NCI-H524 treated with DMSO at 0.1 percent for 48 hours (cell line): ENCODE results near the gene ATAD5.
"Not testable (repeated sequence)": the region's sequence is repeated elsewhere in the genome, so short reads cannot be mapped to it uniquely, and the experiment has no call there.

Experiments
- DNase-seq: peaks from one replicate; lab custom pipeline; 2025; lab: John Stamatoyannopoulos, UW

Gene ATAD5, protein sequence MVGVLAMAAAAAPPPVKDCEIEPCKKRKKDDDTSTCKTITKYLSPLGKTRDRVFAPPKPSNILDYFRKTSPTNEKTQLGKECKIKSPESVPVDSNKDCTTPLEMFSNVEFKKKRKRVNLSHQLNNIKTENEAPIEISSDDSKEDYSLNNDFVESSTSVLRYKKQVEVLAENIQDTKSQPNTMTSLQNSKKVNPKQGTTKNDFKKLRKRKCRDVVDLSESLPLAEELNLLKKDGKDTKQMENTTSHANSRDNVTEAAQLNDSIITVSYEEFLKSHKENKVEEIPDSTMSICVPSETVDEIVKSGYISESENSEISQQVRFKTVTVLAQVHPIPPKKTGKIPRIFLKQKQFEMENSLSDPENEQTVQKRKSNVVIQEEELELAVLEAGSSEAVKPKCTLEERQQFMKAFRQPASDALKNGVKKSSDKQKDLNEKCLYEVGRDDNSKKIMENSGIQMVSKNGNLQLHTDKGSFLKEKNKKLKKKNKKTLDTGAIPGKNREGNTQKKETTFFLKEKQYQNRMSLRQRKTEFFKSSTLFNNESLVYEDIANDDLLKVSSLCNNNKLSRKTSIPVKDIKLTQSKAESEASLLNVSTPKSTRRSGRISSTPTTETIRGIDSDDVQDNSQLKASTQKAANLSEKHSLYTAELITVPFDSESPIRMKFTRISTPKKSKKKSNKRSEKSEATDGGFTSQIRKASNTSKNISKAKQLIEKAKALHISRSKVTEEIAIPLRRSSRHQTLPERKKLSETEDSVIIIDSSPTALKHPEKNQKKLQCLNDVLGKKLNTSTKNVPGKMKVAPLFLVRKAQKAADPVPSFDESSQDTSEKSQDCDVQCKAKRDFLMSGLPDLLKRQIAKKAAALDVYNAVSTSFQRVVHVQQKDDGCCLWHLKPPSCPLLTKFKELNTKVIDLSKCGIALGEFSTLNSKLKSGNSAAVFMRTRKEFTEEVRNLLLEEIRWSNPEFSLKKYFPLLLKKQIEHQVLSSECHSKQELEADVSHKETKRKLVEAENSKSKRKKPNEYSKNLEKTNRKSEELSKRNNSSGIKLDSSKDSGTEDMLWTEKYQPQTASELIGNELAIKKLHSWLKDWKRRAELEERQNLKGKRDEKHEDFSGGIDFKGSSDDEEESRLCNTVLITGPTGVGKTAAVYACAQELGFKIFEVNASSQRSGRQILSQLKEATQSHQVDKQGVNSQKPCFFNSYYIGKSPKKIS (N-terminal part only)

DNA sequence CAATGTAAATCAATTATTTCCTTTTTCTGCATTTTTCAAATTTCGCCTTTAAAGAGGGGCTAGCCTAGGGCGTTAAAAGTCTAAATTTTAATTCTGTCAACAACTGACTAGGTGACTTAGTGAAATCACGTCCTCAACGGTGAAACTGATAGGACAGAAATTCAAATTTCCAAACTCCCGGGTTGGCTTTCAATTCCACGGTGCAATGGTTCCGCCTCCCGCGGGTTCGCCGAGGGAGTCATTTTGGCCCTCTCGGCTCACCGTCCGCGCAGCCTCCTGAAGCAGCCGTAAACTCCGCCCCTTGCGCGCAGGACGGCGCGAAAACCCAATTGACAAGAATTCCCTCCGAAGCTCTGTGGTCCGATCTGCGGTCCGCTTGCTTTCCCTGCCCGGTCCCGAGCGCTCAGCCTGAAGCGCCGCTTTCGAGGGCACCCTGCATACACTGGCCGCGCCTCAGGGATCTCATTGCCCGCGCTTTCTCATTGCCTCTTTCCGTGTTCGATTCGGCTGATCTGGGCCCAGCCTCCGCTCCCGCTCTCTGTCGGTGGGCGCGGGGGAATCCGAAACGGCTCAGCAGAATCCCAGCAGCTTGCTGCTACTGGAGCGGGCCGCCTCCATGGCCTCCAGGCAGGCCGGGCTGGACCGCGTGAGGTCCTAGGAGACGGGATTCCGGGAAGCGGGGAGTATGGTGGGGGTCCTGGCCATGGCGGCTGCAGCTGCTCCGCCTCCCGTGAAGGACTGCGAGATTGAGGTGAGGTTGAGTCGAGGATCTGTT is at the start of gene ATAD5:
TSS of gene ATAD5 (plus strand) at position 304 of the 775 bp plus-strand sequence. CDS start at position 686, 382 bp downstream.
- DNase-seq: peak; percentile 78

DNA sequence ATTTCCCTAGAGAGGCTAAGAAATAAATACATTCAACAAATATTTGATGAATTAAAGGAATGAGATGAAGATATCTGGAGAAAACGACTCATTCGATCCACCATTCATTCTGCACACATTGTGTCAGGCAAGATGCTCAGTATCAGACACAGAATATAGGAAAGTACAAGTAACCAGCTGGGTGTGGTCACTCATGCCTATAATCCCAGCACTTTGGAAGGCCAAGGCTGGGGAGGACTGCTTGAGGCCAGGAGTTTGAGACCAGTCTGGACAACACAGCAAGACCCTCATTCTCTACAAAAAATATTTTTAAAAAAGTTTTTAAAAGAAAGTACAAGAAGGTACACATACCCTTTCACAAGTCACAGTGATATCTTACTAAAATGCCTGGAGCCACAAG is 49.6 kb upstream of the ATAD5 start:
- DNase-seq: no peak

DNA sequence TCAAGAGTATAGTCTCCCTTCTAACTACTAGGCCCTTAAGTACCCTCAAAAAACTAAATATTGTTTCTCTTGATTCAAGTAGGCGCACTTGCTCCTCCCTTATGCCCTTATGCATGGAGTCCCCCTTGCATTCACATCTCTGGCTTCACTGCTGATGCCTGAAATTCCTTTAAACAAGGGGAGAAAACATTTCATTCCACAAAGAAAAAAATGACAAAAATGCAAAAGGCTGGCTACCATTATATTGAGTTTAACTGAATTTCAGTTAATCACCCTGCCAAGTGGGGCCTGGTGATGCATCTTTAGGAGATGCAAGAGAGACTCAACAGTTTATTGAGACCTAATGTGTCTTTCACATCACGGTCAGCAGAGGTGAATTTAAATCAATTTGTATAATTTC is 42.8 kb upstream of the ATAD5 start:
- no peak for DNase-seq

DNA sequence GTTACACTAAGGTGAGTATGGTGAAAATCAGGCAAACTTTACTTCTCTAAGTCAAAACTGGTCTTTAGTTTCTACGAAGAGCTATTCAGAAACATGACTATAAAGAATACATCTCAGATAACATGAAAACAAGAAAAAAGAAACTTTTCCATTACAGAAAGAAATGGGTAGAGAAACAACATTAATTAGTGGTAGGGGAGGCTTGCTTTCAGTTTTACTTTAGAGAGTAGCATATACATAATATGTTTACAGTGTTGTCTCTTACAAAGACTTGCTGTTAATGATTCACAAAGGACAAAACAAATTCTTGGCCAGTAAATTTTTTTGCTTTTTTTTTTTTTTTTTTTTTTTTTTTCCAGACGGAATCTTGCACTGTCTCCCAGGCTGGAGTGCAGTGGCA is 41.5 kb upstream of the ATAD5 start:
- DNase-seq: no peak

DNA sequence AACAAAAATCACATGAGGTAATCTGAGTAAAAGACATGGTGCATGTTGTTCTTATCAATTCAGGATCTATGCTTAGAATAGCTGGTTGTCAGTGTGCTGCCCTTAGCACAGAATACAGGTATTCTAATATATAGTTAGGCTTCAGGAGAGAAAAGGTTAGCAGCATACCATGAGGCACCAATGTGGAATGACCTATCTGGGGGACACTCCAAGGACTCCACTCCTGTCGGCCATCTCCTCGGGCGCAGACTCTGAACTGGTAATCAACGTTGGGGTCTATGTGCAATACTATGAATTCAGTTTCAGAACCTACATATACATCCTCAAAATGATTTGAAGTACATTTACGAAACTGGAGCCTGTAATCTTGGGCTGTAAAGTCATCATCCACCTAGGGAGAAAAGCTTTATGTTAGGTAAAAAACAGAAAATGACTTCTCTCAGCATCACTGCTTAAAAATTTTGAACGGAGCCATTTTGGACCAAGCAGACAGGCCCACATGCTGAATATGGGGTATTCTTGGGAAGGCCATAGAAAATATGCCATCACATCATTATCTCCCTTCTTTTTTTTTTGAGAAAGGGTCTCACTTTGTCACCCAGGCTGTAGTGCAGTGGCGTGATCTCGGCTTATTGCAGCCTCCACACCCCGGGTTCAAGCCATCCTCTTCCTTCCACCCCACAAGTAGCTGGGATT is 38.3 kb upstream of the ATAD5 start:
- no peak for DNase-seq

DNA sequence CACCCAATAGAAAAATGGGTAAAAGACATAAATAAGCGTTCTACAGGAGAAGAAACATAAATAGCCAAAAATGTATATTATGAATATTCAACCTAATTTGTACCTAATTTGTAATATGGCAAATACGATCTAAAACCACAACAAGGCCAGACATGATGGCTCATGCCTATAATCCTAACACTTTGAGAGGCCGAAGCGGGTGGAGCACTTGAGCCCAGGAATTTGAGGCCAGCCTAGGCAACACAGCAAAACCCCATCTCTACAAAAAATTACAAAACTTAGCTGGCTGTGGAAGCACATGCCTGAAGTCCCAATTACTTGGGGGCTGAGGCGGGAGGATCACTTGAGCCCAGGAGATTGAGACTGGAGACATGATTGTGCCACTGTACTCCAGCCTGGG is 37.4 kb upstream of the ATAD5 start:
- no peak for DNase-seq

DNA sequence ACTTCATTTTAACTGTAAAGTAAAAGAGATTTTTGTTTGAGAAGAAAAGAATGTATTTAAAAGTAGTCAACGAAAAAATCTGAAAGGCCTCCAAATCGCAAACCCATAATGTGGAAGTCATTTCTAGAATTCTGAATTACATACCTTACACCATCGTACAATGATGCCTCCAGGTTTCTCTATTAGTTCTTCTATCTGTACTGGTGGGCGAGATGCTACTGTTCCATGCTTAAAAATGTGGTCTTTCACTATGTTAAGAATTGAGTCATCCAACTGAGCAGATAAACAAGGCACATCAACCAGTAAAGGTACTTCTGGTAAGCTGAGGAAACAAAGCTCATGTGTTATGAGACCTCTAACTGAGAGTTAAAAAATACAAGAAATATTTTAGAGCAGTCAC is 35.8 kb upstream of the ATAD5 start:
- no peak for DNase-seq

DNA sequence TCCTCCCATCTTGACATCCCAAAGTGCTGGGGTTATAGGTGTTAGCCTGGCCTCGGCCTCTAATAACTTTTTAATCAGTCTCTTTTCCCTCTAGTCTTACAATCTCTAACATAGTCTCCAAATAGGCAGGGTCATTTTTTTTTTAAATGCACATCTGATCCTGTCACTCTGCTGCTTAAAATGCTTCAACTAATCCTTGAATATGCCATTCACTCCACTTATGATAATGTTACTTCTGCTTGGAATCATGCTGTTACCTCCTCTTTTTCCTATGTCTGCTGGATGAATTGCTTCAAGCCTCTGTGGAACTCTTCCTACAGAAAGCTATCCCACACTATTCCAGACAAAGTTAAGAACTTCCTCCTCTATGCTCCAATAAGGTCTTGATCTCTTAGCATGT is 30.1 kb upstream of the ATAD5 start:
- DNase-seq: no peak

DNA sequence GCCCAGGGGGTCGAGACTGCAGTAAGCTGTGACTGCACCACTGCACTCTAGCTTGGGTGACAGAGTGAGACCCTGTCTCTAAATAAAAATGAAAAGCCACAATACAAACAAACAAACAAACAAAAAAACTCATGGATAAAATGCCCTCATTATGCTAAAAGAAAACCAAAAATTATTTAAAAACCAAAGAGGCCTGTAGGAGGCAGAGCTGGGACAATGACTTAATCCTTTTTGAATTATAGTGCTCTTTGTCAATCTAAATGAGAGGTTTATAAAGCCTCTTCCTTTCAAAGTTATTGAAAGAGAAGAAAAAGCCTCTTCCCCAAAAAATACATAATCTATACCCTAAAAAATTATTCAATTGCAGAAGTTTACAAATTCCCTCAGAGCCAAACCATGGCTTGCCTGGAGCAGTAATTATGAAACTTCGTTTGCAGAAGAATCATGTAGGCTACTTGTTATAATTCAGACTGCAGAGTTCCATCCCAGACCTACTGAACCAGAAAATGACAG is 25.8 kb upstream of the ATAD5 start:
- DNase-seq: no peak

DNA sequence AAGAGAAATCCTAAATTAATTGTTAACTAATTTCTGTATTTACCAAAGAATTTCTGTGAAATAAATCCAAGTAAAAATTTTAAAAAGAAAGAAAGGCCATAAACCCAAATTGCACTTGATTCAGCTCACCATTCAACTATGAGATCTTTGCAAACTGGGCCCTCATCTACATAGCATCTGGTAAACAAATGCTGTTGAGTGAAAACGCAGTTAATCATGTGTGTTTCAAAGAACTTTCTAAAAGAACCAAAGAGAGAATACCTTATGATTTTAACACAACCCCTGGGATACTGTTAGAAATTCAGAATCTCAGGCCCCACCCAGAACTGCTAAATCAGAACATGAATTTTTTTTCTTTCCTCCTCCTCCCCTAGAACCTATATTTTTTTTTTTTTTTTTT is 23.9 kb upstream of the ATAD5 start:
- DNase-seq: no peak

DNA sequence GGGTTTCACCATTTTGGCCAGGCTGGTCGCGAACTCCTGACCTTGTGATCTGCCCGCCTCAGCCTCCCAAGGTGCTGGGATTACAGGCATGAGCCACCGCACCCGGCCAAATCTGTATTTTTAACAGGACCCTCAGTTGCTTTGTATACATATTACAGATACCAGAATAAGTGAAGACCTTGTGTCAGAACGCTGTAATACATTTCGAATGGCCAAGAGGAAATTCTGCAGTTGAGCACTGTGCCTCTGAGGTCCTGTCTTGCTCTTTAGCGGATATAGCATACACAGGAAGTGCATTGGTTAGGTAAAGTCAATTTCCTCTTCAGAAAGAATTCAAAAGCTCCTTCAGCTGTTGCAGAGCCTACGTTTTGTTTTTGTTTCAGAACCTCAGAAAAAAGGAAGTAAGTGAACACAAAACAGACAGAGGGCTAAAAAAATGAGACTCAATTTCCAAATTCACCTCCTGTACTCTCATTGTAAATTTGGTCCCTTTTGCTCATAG is 22.9 kb upstream of the ATAD5 start:
- no peak for DNase-seq

DNA sequence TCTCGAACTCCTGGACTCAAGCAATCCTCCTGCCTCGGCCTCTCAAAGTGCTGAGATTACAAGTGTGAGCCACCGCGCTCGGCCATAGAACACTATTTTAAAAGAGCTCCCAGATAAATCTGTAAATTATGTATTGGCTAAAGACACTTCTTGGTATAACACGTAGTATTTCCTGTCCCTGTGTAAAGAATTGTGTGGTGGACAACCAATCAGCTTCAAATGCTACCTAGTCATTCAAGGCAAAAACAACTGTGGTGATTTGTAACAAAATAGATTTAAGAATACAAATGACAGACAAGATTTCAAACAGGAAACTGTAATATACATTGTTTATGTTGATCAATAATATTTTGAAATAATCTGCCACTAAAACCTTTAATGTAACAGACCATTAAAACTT is 21.9 kb upstream of the ATAD5 start:
- no peak for DNase-seq

DNA sequence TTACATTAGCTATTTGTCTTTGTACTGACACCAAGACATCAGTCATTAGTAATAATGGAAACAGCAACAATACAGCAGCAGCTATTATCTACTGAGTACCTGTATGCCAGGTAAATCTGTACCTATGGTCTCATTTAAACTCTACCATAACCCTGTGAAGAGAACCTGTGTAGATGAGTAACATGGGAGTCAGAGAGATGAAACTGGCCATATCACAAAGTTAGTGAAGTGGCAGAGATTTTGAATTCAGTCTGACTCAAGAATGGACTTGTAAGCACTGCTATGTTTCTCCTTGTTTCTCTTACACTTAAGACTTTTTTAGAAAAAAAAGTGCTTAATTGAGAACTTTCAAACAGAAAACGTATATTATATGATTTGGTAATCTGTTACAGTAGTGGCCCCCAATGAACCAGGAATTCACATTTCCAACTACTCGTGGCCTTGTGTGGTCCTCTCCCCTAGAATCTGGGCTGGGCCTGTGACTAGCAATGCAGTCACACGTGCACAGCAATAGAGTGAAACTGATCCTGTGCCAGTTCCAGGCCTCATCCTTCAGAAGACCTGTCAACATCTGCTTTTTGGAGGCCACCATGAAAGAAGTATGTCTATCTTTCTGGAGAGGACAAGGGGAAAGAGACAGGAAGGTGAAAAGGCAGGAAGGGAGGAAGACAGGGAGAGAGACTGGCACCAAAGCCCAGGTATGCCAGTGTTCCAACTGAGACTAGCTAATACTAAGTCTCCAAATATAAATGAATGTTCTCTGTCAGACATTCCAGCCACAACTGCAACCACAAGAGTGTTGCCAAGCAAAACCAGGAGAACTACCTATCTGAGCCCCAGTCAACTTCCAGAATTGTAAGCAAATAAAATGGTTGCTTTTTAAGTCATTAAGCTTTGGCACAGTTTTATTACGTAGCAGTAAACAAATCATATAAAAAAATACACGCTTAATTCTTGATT is 19.3 kb upstream of the ATAD5 start:
- DNase-seq: no peak

DNA sequence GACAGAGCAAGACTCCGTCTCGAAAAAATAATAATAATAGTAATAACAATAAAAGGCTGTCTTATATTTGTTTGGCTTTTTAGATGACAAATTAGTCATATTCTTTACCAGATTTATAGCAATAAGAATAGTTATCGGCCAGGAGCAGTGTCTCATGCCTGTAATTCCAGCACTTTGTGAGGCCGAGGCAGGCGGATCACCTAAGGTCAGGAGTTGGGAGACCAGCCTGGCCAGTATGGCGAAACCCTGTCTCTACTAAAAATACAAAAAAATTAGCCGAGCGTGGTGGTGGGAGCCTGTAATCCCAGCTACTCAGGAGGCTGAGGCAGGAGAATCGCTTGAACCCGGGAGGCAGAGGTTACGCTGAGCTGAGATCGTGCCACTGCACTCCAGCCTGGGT is 17.5 kb upstream of the ATAD5 start:
- DNase-seq: not testable (repeated sequence)

DNA sequence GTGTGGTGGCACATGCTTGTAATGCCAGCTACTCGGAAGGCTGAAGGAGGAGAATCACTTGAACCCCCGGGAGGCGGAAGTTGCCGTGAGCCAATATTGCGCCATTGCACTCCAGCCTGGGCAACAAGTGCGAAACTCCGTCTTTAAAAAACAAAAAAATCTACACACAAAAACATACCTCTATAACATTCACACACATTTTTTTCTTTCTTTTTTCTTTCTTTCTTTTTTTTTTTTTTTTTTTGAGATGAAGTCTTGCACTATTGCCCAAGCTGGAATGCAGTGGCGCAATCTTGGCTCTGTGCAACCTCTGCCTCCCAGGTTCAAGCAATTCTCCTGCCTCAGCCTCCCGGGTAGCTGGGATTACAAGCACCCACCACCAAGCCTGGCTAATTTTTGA is 16.9 kb upstream of the ATAD5 start:
- not testable (repeated sequence) for DNase-seq

DNA sequence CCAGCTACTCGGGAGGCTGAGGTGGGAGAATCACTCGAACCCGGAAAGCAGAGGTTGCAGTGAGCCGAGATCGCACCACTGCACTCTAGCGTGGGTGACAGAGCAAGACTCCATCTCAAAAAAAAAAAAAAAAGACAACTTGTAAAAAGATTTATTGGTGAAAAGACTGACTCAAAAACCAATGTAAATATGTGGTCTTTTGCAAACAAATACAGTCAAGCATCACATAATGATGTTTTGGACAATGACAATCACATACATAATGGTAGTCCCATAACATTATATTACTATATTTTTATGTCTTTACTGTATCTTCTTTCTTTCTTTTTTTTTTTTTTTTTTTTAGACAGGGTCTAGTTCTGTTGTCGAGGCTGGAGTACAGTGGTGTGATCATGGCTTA is 15.6 kb upstream of the ATAD5 start:
- DNase-seq: no peak

DNA sequence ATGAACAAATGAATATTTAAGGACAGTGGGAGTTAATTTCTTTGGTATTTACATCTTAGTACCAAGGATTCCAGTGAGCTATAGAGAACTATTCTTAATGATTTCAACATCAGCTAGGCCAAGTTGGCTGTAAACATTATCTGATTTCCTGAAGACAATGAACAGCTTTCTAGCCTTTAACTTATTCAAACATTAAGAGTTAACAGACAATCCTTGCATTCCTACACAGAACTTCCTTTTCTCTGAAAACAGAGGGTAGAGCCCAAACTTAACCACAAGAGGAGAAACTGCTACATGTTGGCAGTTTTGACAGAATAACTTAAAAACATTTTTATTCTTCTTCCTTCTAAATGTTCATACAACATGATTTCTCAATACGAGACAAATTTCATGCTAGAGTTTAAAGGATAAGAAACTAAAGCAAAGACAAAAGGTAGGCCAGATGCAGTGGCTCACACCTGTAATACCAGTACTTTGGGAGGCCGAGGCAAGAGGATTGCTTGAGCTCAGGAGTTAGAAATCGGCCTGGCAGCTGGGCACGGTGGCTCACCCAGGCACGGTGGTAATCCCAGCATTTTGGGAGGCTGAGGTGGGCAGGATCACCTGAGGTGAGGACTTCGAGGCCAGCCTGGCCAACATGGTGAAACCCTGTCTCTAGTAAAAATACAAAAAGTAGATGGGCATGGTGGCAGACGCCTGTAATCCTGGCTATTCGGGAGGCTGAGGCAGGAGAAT is 11.6 kb upstream of the ATAD5 start:
- DNase-seq: no peak

DNA sequence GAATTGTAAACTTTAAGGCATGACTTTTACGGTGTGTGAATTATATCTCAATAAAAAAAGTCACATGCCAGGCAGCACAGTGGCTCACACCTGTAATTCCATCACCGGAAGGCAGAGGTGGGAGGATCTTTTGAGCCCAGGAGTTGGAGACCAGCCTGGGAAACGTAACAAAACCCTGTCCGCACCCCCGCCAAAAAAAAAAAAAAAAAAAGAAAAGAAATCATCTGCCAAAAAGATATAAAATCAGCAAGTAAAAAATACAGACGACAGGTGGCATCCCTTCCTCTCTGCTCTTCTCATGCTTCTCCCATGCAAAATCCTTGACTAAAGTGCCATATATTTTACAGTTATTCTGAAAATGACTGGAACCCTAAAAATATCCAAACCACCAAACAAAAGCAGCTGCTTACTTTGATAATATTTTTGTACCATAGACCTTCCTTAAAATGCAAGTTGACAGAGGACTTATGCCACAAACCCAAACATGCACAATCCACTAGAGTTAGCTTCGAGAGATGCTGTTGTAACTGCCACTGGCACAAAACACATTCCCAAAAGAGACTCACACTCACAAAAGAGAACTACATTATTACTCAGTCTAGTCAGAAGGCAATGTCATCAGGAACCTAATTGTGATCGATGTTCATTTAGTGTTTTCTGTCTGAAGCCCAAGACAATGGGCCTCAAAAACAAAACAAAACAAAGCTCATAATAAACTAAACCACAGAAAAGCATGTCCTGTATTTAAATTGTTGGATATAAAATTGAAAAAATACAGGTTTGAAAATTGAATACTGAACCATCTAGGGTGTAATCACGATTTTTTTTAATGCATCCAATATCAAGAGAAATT is 9.7 kb upstream of the ATAD5 start:
- DNase-seq: no peak
